Transverse colon (tissue), 4 donors: ENCODE measurements around the gene SPRR3. TPM values are rescaled to one million over a fixed set of nuclear protein-coding genes. Genes with fewer than 3 reads are reported as not detected.

ENCODE experiments used
- DNase-seq: peaks from one replicate; pipeline ENCODE4 v3.0.0-alpha.2; 2019
- H3K27ac ChIP-seq, 4 donors: fragments of 200-600 bp; sonication (generic); 2 replicates each; pipeline ENCODE4 v1.5.1; 2016 to 2018; ENCODE audit warnings: inconsistent platforms in 4 of 4
- H3K27me3 ChIP-seq: fragments of 200-600 bp; sonication (generic); 2 replicates; pipeline ENCODE4 v1.5.1; 2017; ENCODE audit warnings: inconsistent platforms
- H3K36me3 ChIP-seq, 4 donors: fragments of 200-600 bp; sonication (generic); 2 replicates each; pipeline ENCODE4 v1.5.1; 2017 to 2019; ENCODE audit warnings: inconsistent platforms in 4 of 4
- H3K4me1 ChIP-seq, 4 donors: fragments of 200-600 bp; sonication (generic); 2 replicates each; pipeline ENCODE4 v1.5.1; 2017 to 2020; ENCODE audit warnings: inconsistent platforms in 4 of 4
- H3K4me3 ChIP-seq, 4 donors: fragments of 200-600 bp; sonication (generic); 1 replicate in 1 of 4; 2 replicates in 3 of 4; pipeline versions ENCODE4 v1.5.1 to v1.6.1; 2017 to 2019; ENCODE audit warnings: inconsistent platforms in 4 of 4
- H3K9me3 ChIP-seq, 2 donors: fragments of 200-600 bp; sonication (generic); 2 replicates each; pipeline ENCODE4 v1.5.1; 2017 to 2019; ENCODE audit warnings: inconsistent platforms in 2 of 2
- EP300 ChIP-seq: sonication (generic); formaldehyde crosslinking; IDR thresholded peaks from one replicate; pipeline ENCODE4 v1.6.1; 2017; ENCODE audit warnings: antibody characterized with exemption, low read depth
- POLR2A ChIP-seq: fragments of 450-650 bp; IDR thresholded peaks from one replicate; pipeline ENCODE4 v1.6.1; 2016; ENCODE audit warnings: antibody characterized with exemption, mild to moderate bottlenecking, moderate library complexity
- POLR2AphosphoS5 ChIP-seq, 3 donors: sonication (generic); formaldehyde crosslinking; IDR thresholded peaks; one replicate each; pipeline ENCODE4 v1.6.1; 2016; ENCODE audit warnings: antibody characterized with exemption in 3 of 3
- WGBS, 2 donors: methylation state at CpG; one replicate each; pipeline ENCODE4 v1.1.5; 2018; ENCODE audit warnings: low coverage in 1 of 2; 5-methylcytosine and 5-hydroxymethylcytosine counted together
- in situ Hi-C, 4 donors: fragments of 200-750 bp; cut with MboI; loops; one replicate each; pipeline versions ENCODE4 v1.15.0 to v1.15.1; 2017; ENCODE audit warnings: low sequenced_read_pairs in 3 of 4, low pct_ligation_motif_present in 1 of 4, low pct_unique_long_range_greater_than_20kb in 1 of 4
- intact Hi-C: fragments of 100-400 bp; cut with DNase I; formaldehyde crosslinking; loops from one replicate; pipeline ENCODE4 v1.15.1; 2023; ENCODE audit warnings: low total_unique reads
- total RNA-seq, 4 donors: library from RNA; depleted of rRNA; stranded (reverse); fragments of >200 nt; gene quantifications; one replicate each; pipeline ENCODE4 v1.1.0, GENCODE V29; 2016
- TF ChIP-seq, protein P1 (sequence below), 5 experiments: fragments of 200-600 bp in 3 of 5; fragments of 450-650 bp in 2 of 5; sonication (generic) in 3 of 5; IDR thresholded peaks; 1 replicate in 2 of 5; 2 replicates in 3 of 5; pipeline ENCODE4 v1.5.1; 2016 to 2017; ENCODE audit warnings: antibody characterized with exemption in 5 of 5, inconsistent platforms in 3 of 5, mild to moderate bottlenecking in 2 of 5, moderate library complexity in 1 of 5

The SPRR3 gene, protein sequence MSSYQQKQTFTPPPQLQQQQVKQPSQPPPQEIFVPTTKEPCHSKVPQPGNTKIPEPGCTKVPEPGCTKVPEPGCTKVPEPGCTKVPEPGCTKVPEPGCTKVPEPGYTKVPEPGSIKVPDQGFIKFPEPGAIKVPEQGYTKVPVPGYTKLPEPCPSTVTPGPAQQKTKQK
- total RNA-seq: not detected

DNA sequence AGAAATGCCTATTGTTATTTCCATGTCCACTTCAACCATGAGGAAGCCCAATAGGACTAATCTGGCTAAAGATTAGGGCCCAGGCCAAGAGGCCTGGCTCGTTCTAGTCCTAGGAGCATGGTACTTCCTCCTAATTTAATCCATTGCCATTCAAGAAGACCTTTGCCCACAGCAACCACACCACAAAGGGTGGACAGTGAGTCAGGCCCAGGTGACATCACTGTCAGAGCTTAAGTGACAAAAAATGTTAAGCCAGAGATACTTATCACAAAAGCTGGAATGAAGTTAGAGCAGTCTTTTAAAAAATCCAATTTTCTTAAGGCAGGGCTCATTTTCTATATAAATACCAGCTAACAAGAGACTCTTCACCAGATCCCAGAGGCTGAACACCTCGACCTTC is at the start of gene SPRR3:
Gene SPRR3, plus strand, starts transcription at position 368 of the 400 bp plus-strand sequence. CDS start 1,272 bp downstream, outside the sequence.
- H3K9me3 ChIP-seq: no peaks in the 10 kb centered on the region
- TF ChIP-seq EP300 (no peak), POLR2A (no peak), POLR2AphosphoS5 (IDR thresholded peaks at IDR 0.05) (no peak)
- TF ChIP-seq, protein P1, sequence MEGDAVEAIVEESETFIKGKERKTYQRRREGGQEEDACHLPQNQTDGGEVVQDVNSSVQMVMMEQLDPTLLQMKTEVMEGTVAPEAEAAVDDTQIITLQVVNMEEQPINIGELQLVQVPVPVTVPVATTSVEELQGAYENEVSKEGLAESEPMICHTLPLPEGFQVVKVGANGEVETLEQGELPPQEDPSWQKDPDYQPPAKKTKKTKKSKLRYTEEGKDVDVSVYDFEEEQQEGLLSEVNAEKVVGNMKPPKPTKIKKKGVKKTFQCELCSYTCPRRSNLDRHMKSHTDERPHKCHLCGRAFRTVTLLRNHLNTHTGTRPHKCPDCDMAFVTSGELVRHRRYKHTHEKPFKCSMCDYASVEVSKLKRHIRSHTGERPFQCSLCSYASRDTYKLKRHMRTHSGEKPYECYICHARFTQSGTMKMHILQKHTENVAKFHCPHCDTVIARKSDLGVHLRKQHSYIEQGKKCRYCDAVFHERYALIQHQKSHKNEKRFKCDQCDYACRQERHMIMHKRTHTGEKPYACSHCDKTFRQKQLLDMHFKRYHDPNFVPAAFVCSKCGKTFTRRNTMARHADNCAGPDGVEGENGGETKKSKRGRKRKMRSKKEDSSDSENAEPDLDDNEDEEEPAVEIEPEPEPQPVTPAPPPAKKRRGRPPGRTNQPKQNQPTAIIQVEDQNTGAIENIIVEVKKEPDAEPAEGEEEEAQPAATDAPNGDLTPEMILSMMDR (IDR thresholded peaks at IDR 0.05): no peak
- in situ Hi-C loops: no loop called here
- H3K4me1 ChIP-seq: no peaks in the 10 kb centered on the region
- WGBS, 2 donors: 45 to 60% methylated on average over 1 to 2 of the region's 2 CpGs
- H3K27ac ChIP-seq: no peak within 1 kb of the TSS
- intact Hi-C loops: no loop called here
- H3K4me3 ChIP-seq: no peak within 1 kb of the TSS
- no peaks in the 10 kb centered on the region for H3K27me3 ChIP-seq
- no peaks in the 10 kb centered on the region for H3K36me3 ChIP-seq
- no peak for DNase-seq

DNA sequence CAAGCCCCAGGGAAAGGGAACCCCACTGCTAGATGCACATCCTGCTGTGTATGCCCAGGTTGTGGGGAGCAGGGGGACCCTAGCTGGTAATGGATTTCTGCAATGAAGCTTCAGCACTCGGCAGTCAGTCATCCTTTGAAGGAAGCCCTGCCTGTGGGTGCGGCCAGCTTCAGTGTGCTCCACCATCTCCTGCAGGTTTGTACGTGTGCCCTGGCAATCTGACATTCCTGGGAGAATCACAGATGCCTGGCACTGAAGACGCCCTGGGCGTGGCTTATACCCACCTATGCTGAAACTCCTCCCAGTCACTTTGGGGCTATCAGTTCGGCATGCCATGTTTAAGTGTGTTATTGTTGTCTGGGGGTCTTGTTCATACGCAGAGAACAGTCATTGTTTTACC is 47.8 kb upstream of the SPRR3 start:
- TF ChIP-seq, protein P1 (IDR thresholded peaks at IDR 0.05): no peak
- TF ChIP-seq POLR2AphosphoS5 (IDR thresholded peaks at IDR 0.05) (no peak), POLR2A (no peak), EP300 (no peak)
- DNase-seq: no peak
- in situ Hi-C loops: no loop called here
- Histone ChIP-seq H3K4me1 (no peaks in the 10 kb centered on the region), H3K9me3 (no peaks in the 10 kb centered on the region), H3K36me3 (no peaks in the 10 kb centered on the region), H3K27me3 (no peaks in the 10 kb centered on the region), H3K4me3 (no peak overlapping the region), H3K27ac (no peak overlapping the region)
- intact Hi-C loops: no loop called here
- WGBS, 2 donors: 71 to 73% methylated on average over 2 to 7 of the region's 7 CpGs

DNA sequence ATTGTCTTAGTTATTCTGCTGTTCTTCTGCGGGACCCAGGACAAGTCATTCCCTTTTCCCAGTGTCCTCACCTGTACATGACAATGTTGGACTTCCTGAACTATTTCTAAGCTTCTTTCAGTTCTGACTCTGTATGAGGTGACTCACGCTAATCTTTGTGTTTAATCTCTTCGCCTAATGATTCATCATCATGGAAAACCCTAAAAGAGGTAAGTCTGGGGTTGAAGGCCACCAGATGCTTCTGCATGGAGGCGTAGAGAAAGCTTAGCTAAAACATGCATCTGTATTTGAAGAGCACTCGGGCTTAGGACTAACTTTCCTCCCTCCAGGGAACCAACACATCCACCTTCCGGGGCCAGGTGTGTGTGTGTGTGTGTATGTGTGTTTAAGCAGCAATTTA is 47.1 kb upstream of the SPRR3 start:
- Histone ChIP-seq H3K4me1 (no peaks in the 10 kb centered on the region), H3K36me3 (no peaks in the 10 kb centered on the region), H3K27me3 (no peaks in the 10 kb centered on the region), H3K27ac (no peak overlapping the region), H3K4me3 (no peak overlapping the region), H3K9me3 (no peaks in the 10 kb centered on the region)
- no peak for DNase-seq
- intact Hi-C loops (no loop called here), in situ Hi-C loops (no loop called here)
- 63 to 78% methylated on average over 3 to 6 of the region's 6 CpGs for WGBS, 2 donors
- TF ChIP-seq POLR2A (no peak), EP300 (no peak), POLR2AphosphoS5 (IDR thresholded peaks at IDR 0.05) (no peak)
- TF ChIP-seq, protein P1 (IDR thresholded peaks at IDR 0.05): no peak

DNA sequence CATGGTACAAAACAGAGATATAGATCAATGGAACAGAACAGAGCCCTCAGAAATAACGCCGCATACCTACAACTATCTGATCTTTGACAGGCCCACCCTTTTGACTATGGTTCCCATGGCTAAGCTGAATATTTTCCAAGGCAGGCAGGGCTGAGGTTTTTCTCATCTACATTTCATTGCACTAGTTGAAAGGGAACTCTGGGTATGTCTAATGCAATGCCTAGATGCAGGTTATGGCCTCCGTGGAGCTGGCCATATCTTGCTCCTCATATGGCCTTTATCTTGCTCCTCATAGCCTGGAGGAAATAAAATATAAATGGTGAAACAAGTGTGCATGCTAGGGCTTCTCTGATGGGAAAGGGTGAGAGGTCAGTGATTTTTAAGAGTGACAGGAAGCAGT is 44.0 kb upstream of the SPRR3 start:
- WGBS, 2 donors: 80 to 90% methylated on average over 3 of the region's 3 CpGs
- in situ Hi-C loops: no loop called here
- H3K36me3 ChIP-seq: no peaks in the 10 kb centered on the region
- H3K9me3 ChIP-seq: no peaks in the 10 kb centered on the region
- no peaks in the 10 kb centered on the region for H3K27me3 ChIP-seq
- no peaks in the 10 kb centered on the region for H3K4me1 ChIP-seq
- DNase-seq: no peak
- intact Hi-C loops: no loop called here
- H3K4me3 ChIP-seq: no peak overlapping the region
- TF ChIP-seq POLR2AphosphoS5 (IDR thresholded peaks at IDR 0.05) (no peak), POLR2A (no peak), EP300 (no peak)
- no peak overlapping the region for H3K27ac ChIP-seq

DNA sequence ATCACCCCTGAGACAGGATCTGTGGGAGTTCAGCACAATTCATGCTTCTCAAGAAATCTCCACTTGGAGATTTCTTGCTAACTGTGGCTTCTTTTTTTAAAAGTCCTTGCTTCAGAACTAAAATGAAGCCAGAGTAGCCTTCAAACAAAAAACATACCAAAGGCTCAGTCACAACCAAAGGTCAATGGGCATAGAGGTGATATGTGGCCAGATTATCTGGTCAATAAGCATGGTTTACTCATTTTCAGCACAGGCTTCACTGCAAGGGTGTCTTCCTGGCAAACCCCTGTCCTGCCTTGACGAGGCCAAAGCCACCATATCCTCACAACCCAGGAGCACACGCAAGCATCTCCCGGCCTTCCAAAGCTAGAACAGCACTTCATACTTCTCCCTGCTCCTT is 42.3 kb upstream of the SPRR3 start:
- H3K9me3 ChIP-seq: no peaks in the 10 kb centered on the region
- no peak overlapping the region for H3K4me3 ChIP-seq
- no peak overlapping the region for H3K27ac ChIP-seq
- intact Hi-C loops (no loop called here), in situ Hi-C loops (no loop called here)
- DNase-seq: no peak
- TF ChIP-seq, protein P1 (IDR thresholded peaks at IDR 0.05): no peak
- TF ChIP-seq POLR2A: no peak
- TF ChIP-seq EP300: no peak
- no peak for TF ChIP-seq POLR2AphosphoS5 (IDR thresholded peaks at IDR 0.05)
- no peaks in the 10 kb centered on the region for H3K36me3 ChIP-seq
- H3K27me3 ChIP-seq: no peaks in the 10 kb centered on the region
- no peaks in the 10 kb centered on the region for H3K4me1 ChIP-seq
- 59% methylated on average over 3 of the region's 3 CpGs; no CpG with 5 or more reads in 1 of the 2 donors for WGBS, 2 donors
